ENCODE results near the gene PHKA2. TPM values are rescaled to one million over a fixed set of nuclear protein-coding genes. Genes with fewer than 3 reads are reported as not detected.
"Not testable (repeated sequence)": the region's sequence is repeated elsewhere in the genome, so short reads cannot be mapped to it uniquely, and the experiment has no call there.

Gene PHKA2
- total RNA-seq, 4 donors from 2014 or later: 17.4 to 30.0 (median 20.2) TPM

GRCh38 chrX:18985186-18985435 lies 1.2 kb upstream of the PHKA2 start:
- DNase-seq: no peak
- Histone ChIP-seq H3K4me3 (replicated peaks in 1 of 3) (peak overlapping the region in 2 of 3 donors; percentile 49 to 58), H3K36me3 (no peaks in the 10 kb centered on the region), H3K27me3 (no peaks in the 10 kb centered on the region), H3K9me3 (no peaks in the 10 kb centered on the region), H3K4me1 (peaks cover 0 to 10% of the 10 kb centered on the region in 2 donors), H3K27ac (peak overlapping the region; percentile 83 to 92 (median 85))
- TF ChIP-seq POLR2A (IDR thresholded peaks at IDR 0.05): no peak
- no peak for TF ChIP-seq CTCF (IDR thresholded peaks at IDR 0.05)
- WGBS, 2 donors: 3 to 4% methylated on average over 4 of the region's 4 CpGs
- intact Hi-C loops (cut with DNase I): no loop called here

DNA sequence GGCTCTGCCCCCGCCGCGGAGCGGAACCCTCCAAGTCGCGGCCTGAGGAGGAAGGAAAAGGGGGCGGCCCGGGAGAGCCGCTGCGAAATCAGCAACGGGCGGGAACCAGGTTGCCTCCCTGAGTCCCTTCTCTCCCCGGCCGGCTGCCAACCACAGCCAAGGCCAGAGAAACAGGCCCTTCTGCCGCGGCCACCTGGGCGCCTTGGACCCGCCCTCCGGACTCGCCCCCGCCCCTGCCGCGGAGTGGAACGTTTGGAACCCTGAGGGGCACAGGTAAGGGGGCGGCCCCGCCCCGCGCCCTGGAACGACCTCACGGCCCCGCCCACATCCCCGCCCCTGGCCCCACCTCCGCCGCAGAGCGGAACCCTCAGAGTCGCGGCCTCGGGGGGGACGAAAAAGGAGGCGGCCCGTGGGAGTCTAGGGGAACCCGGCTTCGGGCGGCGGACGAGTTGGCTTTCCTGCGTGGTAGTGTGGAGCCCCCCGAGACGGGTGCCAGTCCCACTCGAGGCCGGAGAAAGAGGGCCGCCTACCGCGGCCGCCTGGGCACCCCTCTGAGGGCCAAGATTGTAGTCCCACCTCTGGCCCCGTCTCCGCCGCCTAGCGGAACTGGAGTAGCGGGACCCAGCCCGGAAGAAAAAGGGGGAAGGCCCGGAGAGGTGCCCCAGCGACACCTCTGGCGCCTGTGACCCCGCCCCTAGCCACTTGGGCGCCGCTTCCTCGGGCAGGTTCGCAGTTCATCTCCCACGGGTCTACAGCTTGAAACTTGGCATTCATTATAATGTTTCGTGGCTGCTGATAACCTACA lies 669 bp upstream of the PHKA2 start:
- intact Hi-C loops (cut with DNase I): no loop called here
- peaks cover 0 to 10% of the 10 kb centered on the region in 2 donors for H3K4me1 ChIP-seq
- peak overlapping the region; percentile 83 to 92 (median 85) for H3K27ac ChIP-seq
- peak overlapping the region in 2 of 3 donors; percentile 49 to 58 for H3K4me3 ChIP-seq (replicated peaks in 1 of 3)
- TF ChIP-seq POLR2A (IDR thresholded peaks at IDR 0.05) (peak in 1 of 2 donors; percentile 38), CTCF (IDR thresholded peaks at IDR 0.05) (peak in 5 of 6 experiments; percentile 18 to 62 (median 52))
- peak; percentile 85 to 87 for DNase-seq
- H3K36me3 ChIP-seq: no peaks in the 10 kb centered on the region
- H3K9me3 ChIP-seq: no peaks in the 10 kb centered on the region
- H3K27me3 ChIP-seq: no peaks in the 10 kb centered on the region
- WGBS, 2 donors: 0% methylated on average over 1 of the region's 71 CpGs; no CpG with 5 or more reads in 1 of the 2 donors

- intact Hi-C loops (cut with DNase I): no loop called here
- no peaks in the 10 kb centered on the region for H3K27me3 ChIP-seq
Measured at GRCh38 chrX:18981124-18981807, 2.6 kb downstream of the PHKA2 start.

DNA sequence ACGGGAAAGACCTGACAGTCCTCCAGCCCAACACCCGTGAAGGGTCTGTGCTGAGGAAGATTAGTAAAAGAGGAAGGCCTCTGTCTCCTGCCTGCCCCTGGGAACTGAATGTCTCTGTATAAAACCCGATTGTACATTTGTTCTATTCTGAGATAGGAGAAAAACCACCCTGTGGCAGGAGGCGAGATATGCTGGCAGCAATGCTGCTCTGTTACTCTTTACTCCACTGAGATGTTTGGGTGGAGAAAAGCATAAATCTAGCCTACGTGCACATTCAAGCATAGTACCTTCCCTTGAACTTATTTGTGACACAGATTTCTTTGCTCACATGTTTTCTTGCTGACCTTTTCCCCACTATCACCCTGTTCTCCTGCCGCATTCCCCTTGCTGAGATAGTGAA lies 3.7 kb downstream of the PHKA2 start:
- H3K36me3 ChIP-seq; H3K9me3 ChIP-seq; intact Hi-C loops (cut with DNase I); H3K4me3 ChIP-seq (replicated peaks in 1 of 3); DNase-seq; H3K27ac ChIP-seq; H3K27me3 ChIP-seq; H3K4me1 ChIP-seq: not testable (repeated sequence)
- 81 to 91% methylated on average over 3 to 6 of the region's 6 CpGs for WGBS, 2 donors

More at GRCh38 chrX:18981124-18981807, 2.6 kb downstream of the PHKA2 start:
- Histone ChIP-seq H3K36me3 (no peaks in the 10 kb centered on the region), H3K27ac (no peak overlapping the region), H3K4me1 (peaks cover 0 to 10% of the 10 kb centered on the region in 2 donors), H3K4me3 (replicated peaks in 1 of 3) (no peak overlapping the region), H3K9me3 (no peaks in the 10 kb centered on the region)
- TF ChIP-seq POLR2A (IDR thresholded peaks at IDR 0.05): no peak
- no peak for TF ChIP-seq CTCF (IDR thresholded peaks at IDR 0.05)
- 83 to 93% methylated on average over 2 to 6 of the region's 6 CpGs for WGBS, 2 donors
- DNase-seq: no peak

GRCh38 chrX:18974993-18975392 lies 8.9 kb downstream of the PHKA2 start:
- H3K9me3 ChIP-seq: no peaks in the 10 kb centered on the region
- no peaks in the 10 kb centered on the region for H3K4me1 ChIP-seq
- H3K27me3 ChIP-seq: no peaks in the 10 kb centered on the region
- intact Hi-C loops (cut with DNase I): no loop called here
- WGBS, 2 donors: 99% methylated on average over 7 of the region's 7 CpGs
- no peak overlapping the region for H3K4me3 ChIP-seq (replicated peaks in 1 of 3)
- DNase-seq: no peak
- TF ChIP-seq CTCF (IDR thresholded peaks at IDR 0.05) (no peak), POLR2A (IDR thresholded peaks at IDR 0.05) (no peak)
- no peak overlapping the region for H3K27ac ChIP-seq
- H3K36me3 ChIP-seq: no peaks in the 10 kb centered on the region
